ENCODE measurements around the gene CDADC1.
A peak's percentile ranks its signal among the peaks of the same experiment; 100 is the strongest.

CDADC1 gene

DNA sequence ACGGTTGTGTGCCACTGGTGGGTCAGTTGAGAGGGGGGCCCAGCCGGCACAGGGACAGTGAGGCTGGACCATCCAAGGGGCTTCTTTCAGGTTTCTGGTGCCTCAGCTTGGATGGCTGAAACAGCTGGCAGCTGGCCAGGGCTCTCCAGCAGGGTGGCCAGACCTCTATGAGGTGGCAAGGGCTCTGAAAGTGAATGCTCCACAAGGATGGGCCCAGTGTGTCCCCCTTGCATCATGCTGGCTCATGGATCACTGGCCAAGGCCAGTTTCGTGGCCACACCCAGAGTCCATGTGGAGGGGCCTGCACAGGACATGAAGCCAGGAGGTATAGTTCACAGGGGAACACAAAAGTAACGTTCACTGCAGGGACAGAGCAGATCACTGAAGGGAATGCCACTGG lies 49.6 kb downstream of the CDADC1 start:
- no peak for DNase-seq

DNA sequence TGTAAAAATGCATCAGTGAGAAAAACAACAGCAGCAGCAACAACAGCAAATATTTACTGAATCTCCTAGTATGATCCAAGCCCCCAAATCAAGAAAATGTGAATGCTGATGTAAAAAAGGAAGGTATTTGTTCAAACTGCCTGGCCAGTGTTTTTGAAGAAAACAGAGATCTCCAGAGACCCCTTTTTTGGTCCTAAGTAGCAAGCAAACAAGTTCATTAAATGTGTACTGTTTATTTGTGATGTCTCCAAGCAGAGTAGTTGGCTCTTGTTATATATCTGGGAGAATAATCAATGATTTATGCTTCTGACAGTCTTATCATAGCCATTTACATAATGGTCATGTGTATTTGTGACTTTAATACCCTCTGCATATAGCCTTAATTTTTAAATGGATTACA lies 50.7 kb downstream of the CDADC1 start:
- DNase-seq: no peak

DNA sequence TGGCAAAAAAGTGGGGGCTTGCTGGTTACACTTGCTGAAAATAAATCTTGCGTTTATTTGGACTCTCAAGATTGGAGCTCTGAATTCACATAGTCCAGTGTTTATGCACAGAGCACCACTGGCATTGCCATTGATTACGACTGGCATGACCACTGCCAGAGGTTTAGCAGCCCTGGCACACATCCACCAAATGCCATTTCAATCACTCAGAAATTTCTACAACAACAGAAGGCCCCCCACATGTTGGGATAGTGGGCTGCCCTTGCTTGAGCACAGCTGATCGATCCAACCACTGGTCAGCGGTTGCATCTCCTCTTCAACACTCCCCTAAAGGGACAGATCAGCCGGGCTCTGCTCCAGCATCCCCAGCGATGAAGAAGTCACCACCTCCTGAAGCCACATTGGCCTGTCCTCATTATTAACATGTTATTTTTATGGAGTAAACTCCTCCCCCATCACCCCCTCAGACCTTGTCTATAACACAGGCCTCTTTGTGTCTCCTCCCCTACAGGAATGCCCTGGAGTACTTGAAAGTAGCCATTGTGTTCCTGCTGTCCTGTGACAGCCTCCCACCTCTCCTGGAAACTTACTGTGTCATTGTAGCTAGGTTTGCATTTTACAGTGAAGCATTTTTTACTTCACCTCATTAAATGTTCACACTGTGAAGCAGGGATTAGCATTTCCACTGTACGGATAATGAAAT lies 51.3 kb downstream of the CDADC1 start:
- DNase-seq: no peak

DNA sequence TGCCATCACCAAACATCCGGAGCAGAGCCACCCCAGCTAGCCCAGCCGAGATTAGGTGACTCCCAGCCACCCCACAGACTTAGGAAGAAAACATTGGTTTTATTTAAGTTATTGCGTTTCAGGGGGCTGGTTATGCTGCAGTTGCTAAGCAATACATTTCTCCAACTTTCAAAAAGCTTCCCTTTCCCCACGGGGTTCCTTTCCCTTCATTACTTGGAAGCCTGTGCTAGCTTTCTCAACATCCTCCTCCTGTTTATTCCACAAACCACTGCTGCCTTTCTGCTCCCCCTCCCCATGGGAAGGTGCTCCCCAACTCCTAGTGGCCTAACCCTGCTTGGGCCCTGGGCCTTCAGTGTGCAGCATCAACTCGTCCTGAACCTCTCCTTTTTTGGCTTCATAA lies 52.6 kb downstream of the CDADC1 start:
- DNase-seq: no peak

DNA sequence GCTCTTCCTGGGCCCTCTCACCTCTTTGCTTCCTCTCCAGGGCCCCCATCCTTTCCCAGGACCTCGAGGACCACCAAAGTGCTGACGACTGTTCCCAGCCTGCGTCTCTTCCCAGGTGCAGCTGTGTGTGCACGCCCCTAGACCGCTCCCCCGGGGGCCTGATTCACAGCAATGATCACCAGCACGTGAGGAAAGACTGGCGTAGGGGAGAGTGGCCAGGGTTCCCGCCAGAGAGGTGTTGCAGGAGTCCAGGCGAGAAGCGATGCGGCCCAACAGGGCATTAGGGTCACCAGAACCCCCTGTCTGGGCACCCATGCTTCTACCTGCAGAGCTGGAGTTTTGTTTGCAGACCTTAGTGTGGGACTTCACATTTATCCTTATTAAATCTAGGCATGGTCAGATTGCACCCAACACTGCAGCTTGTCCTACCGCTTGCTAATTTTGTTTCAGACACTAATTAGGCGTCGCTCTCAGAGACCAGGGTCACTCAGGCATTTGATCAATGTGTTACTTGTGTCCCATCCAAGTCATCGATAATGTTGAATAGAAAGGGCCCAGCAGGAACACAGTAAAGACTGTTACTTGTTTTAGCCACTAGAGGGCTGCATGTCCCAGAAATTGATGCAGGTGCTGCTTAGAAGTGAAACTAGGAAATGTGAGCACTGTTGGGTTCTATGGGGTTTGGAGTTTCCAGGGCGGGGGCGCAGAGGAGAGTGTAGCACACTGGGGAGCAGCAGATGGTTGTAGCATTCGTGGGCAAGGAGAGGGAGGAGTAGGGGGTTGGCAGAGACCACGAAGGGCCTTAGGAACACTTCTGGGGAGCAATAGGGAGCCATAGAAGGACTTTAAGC lies 53.2 kb downstream of the CDADC1 start:
- peak; percentile 18 for DNase-seq

DNA sequence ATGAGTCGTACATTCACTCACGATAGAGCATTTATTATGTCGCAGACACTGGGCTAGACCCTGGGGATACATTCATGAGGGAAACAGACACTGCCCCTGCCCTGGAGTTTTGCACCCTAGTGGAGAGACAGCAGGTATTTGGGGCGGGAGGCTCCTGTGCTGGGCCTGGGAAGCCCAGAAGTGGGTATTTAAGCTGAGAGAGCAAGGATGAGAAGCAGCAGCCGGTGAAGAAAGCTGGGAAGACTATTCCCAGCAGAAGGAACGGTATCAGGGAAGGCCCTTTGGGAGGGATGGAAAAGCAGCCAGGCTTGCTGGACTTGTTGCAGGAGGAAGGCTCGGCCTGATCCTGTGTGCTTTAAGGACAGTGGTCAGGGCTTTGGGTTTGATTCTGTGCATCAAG lies 54.5 kb downstream of the CDADC1 start:
- DNase-seq: no peak

DNA sequence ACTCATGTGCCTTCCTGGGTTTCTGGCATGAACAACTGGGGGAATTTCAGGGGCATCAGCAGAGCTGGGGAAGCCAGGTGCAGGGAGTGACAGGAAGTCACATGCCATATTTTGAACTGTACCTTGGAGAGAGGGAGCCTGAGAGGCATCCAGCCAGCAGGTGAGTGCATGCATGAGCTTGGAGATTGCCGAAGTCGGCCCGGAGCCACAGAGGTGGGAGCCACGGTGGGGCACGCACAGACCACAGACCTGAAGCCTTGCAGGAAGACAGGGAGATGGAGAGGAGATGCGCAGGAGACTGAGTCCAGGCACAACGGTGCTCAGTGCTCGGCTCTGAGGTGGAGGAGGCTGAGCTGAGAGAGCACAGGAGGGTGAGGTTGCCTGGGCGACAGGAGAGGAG lies 55.1 kb downstream of the CDADC1 start:
- DNase-seq: no peak

DNA sequence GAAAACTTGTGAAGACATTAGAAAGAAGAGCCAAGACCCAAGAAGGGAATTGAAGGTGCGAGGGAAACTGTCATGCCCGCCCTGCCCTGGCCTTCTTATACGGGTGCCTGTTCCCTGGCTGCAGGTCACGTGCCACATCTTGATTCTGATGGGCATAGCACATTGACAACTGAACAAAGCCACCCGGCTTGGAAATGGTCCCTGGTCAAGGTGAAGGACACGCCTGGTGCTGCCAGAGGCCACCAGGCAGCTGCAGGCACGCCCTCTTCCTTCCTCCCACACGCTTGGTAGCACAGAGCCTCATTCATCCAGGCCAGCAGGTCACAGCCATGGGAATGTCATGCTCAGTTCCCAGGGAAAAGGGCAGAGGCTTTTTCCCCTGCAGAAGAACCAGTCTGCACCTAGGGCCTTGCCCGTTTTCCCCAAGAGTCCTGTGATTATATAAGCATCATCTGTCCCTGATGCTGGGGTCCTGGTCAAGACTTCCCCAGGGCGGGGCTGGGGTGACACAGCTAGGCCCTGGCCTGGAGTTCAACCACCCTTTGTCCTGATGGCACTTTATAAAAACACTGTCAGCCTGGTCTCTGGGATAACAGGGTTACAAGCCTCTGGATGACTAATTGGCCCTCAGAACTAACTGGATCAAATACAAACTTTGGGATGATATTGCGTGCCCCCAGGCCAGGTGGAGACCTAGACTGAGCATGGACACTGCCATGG lies 56.0 kb downstream of the CDADC1 start:
- no peak for DNase-seq

DNA sequence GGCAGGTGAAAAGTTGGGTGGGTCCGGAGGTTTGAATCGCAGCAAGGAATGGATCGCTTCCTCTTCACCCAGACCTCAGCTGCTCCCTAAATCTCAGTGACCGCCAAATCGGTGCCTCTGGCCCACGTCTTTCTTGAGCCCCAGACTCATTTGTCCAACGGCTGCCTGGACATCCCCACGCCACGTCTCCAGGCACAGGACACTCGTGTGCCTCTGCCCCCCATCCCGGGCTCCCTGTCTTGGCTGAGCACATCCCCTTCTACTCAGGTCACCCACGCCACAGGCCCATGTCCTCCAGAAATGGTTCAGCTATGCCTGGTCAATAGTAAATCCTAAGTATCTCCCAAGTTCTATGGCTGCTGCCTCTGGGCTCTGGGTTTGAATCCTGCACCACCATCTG lies 56.6 kb downstream of the CDADC1 start:
- no peak for DNase-seq

DNA sequence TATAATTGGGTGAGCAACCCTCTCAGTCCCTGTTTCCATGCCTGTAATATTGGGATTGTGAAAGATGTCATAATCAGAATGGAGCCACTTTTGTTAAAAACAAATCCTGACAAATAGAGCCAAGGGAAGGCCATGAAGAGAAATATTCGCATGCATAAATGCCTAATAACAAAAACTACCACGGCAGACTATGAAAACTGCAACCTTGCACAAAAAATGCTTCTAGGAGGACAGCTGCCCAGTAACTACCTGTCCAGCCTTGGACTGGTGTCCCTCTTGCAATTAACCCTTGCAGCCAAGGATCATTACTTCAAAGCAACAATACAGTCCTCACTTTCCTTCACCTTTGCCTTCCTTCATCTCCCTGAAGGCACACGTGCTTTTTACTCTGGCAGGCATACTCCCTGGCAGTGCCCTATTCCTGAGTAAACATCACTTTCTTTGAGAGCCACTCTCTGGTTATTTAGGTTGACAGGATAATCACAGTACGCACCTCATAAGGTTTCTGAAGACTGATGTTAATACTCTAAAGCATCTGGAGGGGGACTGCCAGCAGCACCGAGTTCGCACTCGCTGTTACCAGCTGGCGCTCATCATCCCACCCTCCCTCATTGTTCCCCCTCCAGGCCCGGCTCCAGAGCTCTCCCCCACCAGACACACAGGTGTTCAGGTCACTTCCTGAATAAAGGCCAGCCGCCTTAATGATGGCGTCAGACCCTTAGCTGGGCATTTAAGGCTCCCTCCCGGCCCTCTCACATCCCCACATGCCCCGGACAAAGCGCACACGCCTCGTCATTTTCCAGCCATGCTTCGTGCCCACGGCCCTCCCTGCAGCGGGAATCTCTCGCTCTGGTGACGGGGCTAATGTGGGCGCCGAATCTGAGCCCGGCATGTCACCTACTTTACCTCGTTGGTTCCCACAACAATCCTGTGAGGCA lies 57.3 kb downstream of the CDADC1 start:
- peak; percentile 24 for DNase-seq

DNA sequence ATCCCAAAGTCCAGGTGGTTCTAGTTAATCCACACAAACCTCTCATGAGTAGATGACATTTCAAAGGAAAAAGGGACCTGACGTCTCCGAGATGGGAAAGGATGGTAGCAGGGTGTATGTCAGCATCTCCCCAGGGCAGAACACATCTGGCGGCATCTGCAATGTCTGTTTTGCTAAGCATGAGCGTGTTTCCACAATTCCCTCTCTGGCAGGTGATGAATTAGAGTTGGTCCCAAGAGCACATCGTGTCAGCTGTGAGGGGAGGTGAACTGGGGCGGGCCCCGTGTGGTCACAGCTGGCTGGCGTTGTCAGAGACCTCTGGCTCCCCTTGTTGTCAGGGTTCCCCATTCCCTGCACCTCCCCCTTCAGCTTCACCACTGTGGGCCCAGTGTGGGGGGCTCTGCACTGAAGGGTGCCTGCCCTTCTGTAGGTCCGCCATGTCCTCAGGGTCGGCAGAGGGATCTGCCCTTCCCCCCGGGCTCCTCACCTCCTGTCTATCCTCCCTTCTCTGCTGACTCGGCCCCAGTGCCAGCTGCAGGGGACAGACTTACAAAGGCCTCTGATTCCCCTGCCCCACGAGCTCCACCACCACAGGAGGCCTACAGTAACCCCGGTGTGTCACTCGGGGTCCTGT lies 58.2 kb downstream of the CDADC1 start:
- DNase-seq: no peak

DNA sequence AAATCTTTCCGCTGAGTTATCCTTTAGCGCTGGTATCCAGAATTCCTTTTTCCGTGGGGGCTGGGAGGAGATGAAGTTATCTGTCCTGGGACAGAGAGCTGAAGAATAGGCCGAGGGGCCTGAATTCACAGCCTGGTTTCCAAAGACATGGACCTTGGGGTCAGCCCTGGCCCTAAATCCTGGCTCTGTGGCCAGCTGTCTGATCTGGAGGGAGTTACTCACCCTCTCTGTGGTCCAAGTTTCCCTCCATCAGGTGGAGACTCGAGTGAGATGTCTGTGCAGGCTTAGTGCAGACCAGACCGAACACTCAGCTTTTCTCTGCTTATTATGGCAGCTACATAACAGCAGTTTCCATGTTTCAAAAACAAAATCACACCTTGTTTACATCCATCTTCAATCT lies 59.6 kb downstream of the CDADC1 start:
- DNase-seq: no peak

DNA sequence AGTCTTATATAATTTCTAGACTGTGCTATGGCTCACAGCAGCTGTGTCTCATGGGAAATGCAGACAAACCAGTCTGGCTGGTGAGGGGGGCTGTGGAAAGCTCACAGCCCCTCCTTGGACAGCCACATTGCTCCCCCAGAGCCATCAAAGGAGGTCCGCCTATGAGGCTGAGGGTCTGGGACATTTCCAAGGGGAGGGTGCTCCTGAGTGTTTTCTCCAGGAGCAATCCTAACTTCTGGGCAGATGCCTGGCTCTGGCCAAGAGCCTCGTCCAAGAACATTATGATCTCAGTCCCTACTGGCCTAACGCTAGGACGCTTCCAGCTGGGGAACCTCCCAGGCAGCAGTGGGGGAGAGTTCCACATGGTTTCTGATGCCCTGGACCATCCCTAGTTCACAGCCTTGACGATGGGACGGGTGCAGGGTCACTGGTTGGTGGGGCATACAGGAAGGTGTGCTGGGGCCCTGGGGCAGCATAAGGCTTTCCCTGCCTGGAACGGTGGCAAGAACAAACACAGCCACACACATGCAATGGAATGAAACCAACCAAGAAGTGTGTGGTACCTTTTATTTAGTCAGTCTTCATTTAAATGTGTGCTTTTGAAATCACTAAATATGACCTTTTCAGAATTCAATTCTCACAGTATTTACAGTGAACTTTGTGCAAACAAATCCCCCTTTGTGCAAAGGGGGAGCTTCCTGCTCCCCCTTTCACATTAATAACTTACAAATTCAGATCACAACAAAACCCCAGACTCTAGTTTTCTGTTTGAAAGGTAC lies 60.6 kb downstream of the CDADC1 start:
- no peak for DNase-seq

DNA sequence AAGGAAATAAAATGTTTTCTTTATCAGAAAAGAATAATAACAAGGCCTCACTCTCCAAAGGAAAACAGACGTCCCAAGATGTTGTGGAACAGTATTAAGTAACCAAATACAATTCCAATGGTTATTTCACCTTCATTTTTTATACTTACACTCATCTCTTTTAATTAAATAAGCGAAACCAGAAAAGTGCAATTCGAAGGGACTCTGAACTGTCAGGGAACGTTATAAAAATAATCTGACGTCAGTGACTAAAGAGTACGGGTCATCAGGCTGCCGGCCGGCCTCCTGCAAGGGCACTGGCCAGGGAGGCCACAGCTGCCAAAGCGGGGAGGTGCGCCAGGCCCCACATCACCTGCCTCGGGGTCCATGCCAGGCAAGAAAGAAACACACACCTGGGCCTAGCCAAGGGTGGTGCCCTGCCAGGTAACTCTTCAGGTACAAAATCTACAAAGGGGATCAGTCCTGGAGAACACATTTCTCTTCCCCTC lies 61.2 kb downstream of the CDADC1 start:
- no peak for DNase-seq

DNA sequence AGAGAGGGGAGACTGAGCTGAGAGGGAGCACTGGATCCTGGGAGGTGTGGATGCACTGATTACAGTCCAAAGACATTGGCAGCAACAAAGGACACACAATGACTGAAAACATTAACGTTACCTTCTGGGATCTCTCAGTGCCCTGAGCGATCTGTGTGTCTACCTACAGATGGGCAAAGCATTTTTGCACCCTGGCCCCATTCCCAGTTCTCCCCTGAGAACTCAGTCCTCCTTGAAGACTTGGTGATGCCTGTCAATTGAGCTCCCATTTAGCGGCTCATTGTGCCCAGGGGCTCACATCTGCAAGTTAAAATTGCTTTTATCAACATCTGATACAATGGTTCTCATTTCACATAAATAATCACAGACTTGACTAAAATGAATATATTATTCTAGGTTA lies 62.5 kb downstream of the CDADC1 start:
- no peak for DNase-seq

DNA sequence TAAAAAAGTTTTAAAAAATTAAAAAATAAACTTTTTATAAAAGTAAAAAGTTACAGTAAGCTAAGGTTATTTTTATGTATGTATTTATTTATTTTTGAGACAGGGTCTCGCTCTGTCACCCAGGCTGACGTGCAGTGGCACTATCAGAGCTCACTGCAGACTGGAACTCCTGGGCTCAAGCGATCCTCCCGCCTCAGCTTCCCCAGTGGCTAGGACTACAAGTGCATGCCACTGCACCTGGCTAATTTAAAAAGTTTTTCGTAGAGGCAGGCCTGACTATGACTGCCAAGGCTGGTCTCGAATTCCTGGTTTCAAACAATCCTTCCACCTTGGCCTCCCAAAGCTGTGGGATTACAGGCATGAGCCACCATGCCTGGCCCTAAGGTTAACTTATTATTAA lies 64.1 kb downstream of the CDADC1 start:
- DNase-seq: no peak

DNA sequence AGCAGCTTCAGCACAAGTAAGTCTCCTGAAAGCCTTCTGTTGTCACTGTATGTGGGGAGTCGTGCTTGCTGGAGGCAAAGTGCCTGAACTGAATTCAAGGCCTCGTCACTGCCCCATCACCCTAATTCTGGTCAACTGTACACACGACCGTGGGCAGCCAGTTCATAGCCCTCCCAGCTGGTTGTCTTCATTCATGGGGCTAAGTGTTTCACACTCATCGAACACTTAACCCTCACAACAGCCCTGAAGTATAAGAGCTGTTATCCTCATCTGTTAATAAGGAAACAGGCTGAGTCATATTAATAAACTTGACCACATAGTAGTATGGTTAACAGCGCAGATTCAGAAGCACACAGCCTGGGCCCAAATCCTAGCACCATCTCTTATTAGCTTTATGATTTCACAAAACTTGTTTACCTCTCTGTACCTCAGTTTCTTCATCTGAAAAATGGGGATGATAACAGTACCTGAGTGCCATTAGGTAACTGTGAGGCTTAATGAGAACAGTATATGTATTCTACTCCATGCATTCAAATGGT lies 66.7 kb downstream of the CDADC1 start:
- DNase-seq: no peak

DNA sequence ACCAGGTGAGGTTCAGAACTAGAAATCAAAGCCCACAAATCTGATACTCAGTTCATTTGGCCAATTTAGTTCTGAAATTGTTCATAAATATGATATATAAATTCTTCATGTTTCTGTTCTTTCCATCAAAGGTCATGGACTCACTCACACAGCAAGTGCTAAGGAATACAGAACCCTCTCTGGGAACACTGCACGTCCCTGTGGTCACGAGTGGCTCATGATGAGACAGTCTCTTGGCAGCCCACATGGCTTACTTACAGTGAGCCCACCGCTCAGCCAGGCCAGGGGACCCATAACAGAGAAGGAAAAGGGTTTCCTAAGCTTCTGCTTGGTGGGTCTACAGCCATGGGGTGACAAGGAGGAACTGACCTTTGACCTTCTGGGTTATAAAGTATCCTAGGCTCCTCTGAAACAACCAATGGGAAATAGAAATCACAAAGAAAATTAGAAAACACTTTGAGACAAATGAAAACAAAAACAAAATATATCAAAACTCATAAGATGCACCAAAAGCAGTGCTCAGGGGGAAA lies 67.4 kb downstream of the CDADC1 start:
- DNase-seq: no peak

DNA sequence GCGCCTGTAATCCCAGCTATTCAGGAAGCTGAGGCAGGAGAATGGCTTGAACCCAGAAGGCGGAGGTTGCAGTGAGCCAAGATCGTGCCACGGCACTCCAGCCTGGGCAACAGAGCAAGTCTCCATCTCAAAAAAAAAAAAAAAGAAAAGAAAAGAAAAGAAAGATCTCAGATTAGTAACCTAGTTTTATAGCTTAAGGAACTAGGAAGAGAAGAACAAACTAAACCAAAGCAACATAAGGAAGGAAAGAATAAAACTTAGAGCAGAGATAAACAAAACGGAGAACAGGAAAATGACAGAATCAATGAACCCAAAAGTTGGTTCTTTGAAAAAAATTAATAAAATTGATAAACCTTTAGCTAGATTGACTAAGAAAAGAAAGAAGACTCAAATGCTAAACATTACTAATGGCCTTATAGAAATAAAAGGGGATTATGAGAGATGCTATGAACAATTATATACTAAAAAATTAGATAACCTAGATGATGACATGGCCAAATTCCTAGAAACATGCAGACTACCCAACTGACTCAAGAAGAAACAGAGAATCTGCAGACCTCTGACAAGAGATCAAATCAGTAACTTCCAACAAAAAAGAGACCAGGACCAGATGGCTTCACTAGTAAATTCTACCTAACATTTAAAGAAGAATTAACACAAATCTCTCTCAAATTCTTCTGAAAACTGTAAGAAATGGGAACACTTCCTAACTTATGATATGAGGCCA lies 68.2 kb downstream of the CDADC1 start:
- DNase-seq: no peak

DNA sequence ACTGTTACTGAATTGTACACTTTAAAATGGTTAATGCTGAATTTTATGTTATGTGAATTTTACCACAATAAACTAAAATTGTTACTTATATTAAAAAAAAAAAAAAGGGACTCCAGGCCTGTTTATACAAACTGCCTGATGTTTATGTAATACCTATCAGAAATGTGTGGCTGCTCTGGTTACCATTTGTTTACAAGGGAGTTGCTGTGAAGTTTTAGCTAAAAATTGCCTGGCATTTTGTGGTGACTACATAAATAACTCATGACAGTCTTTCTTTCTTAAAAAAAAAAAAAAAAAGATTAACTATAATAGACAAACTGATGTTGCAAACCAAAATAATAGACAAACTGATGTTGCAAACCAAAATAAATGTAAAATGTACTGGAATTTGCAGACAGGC lies 71.8 kb downstream of the CDADC1 start:
- no peak for DNase-seq
